Renal pelvis (tissue), 3 donors: ENCODE measurements around the gene ZNF530. TPM values are rescaled to one million over a fixed set of nuclear protein-coding genes. Genes with fewer than 3 reads are reported as not detected.

Experiments used
- polyA plus RNA-seq, 3 donors: library from polyadenylated mRNA; unstranded; fragments of 120-200 nt; gene quantifications; one replicate each; pipeline ENCODE4 v1.2.1, GENCODE V29; 2013; ENCODE audit not compliant: insufficient read length in 3 of 3

Gene ZNF530
- polyA plus RNA-seq, 3 donors: 4.6 to 7.7 (median 6.7) TPM

Other genes with a start within 250 kb of the ZNF530 start
- 10 to 100 TPM; 15.1 to 20.2 (median 17.6) TPM for gene ZNF304, start 248.6 kb upstream of the ZNF530 start, polyA plus RNA-seq
- gene TRAPPC2B, start 236.3 kb upstream of the ZNF530 start, polyA plus RNA-seq: 10 to 100 TPM; 15.7 to 18.1 (median 17.8) TPM
- 1 to 10 TPM; 5.6 to 9.7 (median 9.0) TPM for gene ZNF547, start 236.3 kb upstream of the ZNF530 start, polyA plus RNA-seq
- 10 to 100 TPM; 17.9 to 40.9 (median 28.8) TPM for gene ZNF548, start 210.0 kb upstream of the ZNF530 start, polyA plus RNA-seq
- gene ZNF17, start 188.7 kb upstream of the ZNF530 start, polyA plus RNA-seq: 10 to 100 TPM in 2 of 3 donors, 1 to 10 TPM in 1; 9.5 to 17.1 (median 12.9) TPM
- gene ZNF749, start 164.6 kb upstream of the ZNF530 start, polyA plus RNA-seq: 10 to 100 TPM in 2 of 3 donors, 1 to 10 TPM in 1; 8.9 to 20.2 (median 13.3) TPM
- 1 to 10 TPM; 1.9 to 7.8 (median 5.3) TPM for gene VN1R1, start 142.7 kb upstream of the ZNF530 start, polyA plus RNA-seq
- 10 to 100 TPM; 18.9 to 33.1 (median 25.2) TPM for gene ZNF772, start 122.3 kb upstream of the ZNF530 start, polyA plus RNA-seq
- gene ZNF419, start 112.1 kb upstream of the ZNF530 start, polyA plus RNA-seq: 10 to 100 TPM; 19.3 to 25.2 (median 25.1) TPM
- gene ZNF773, start 99.9 kb upstream of the ZNF530 start, polyA plus RNA-seq: 10 to 100 TPM; 11.4 to 17.0 (median 16.0) TPM
- 10 to 100 TPM; 10.8 to 17.9 (median 16.3) TPM for gene ZNF549, start 72.5 kb upstream of the ZNF530 start, polyA plus RNA-seq
- gene ZNF550, start 40.0 kb upstream of the ZNF530 start, polyA plus RNA-seq: 10 to 100 TPM; 19.1 to 25.3 (median 20.8) TPM
- 1 to 10 TPM; 7.7 to 9.5 (median 9.3) TPM for gene ZNF416, start 21.0 kb upstream of the ZNF530 start, polyA plus RNA-seq
- 10 to 100 TPM; 19.7 to 21.0 (median 20.8) TPM for gene ZIK1, start 15.7 kb upstream of the ZNF530 start, polyA plus RNA-seq
- gene ZNF134, start 14.4 kb downstream of the ZNF530 start, polyA plus RNA-seq: 10 to 100 TPM; 25.9 to 30.7 (median 27.7) TPM
- 10 to 100 TPM; 29.8 to 52.6 (median 38.6) TPM for gene ZNF211, start 33.3 kb downstream of the ZNF530 start, polyA plus RNA-seq
- under 1 TPM in 1 of 3 donors, not detected in 2; 0.24 TPM for gene ZSCAN4, start 69.0 kb downstream of the ZNF530 start, polyA plus RNA-seq
- 10 to 100 TPM; 12.3 to 21.4 (median 17.8) TPM for gene ZNF551, start 82.1 kb downstream of the ZNF530 start, polyA plus RNA-seq
- gene ZNF154, start 109.3 kb downstream of the ZNF530 start, polyA plus RNA-seq: 10 to 100 TPM; 23.9 to 39.4 (median 37.7) TPM
- gene ZNF671, start 127.7 kb downstream of the ZNF530 start, polyA plus RNA-seq: 10 to 100 TPM; 17.3 to 27.2 (median 20.8) TPM
- 10 to 100 TPM; 32.9 to 45.5 (median 40.8) TPM for gene ZNF776, start 146.9 kb downstream of the ZNF530 start, polyA plus RNA-seq
- 10 to 100 TPM; 17.8 to 33.8 (median 30.4) TPM for gene ZNF586, start 169.8 kb downstream of the ZNF530 start, polyA plus RNA-seq
- gene ZNF552, start 215.0 kb downstream of the ZNF530 start, polyA plus RNA-seq: 10 to 100 TPM; 13.1 to 31.5 (median 30.4) TPM
- gene ZNF587B, start 230.4 kb downstream of the ZNF530 start, polyA plus RNA-seq: 10 to 100 TPM; 12.1 to 24.3 (median 18.0) TPM
- 10 to 100 TPM; 19.4 to 51.0 (median 49.6) TPM for gene ZNF587, start 250.0 kb downstream of the ZNF530 start, polyA plus RNA-seq